ENCODE data around the gene NF2. TPM values are rescaled to one million over a fixed set of nuclear protein-coding genes. Genes with fewer than 3 reads are reported as not detected.

NF2 gene
- total and polyA plus RNA-seq, 4 donors: 8.9 to 49.7 (median 16.3) TPM

GRCh38 chr22:29636751-29637150 is 33.3 kb downstream of the NF2 start:
- 91 to 96% methylated on average over 7 of the region's 7 CpGs for WGBS, 2 donors
- DNase-seq: no peak
- ATAC-seq (ENCODE audit: insufficient read depth, low FRiP score): no peak
- peaks cover 0 to 13% (median 11%) of the 10 kb centered on the region in 4 donors for H3K36me3 ChIP-seq (ENCODE audit: control insufficient read depth in 4 of 4, insufficient read depth in 4 of 4, low read length in 4 of 4)
- TF ChIP-seq, protein P1, sequence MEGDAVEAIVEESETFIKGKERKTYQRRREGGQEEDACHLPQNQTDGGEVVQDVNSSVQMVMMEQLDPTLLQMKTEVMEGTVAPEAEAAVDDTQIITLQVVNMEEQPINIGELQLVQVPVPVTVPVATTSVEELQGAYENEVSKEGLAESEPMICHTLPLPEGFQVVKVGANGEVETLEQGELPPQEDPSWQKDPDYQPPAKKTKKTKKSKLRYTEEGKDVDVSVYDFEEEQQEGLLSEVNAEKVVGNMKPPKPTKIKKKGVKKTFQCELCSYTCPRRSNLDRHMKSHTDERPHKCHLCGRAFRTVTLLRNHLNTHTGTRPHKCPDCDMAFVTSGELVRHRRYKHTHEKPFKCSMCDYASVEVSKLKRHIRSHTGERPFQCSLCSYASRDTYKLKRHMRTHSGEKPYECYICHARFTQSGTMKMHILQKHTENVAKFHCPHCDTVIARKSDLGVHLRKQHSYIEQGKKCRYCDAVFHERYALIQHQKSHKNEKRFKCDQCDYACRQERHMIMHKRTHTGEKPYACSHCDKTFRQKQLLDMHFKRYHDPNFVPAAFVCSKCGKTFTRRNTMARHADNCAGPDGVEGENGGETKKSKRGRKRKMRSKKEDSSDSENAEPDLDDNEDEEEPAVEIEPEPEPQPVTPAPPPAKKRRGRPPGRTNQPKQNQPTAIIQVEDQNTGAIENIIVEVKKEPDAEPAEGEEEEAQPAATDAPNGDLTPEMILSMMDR (IDR thresholded peaks at IDR 0.05; ENCODE audit: control extremely low read depth, extremely low read depth): no peak
- peaks cover 0 to 4% (median 0%) of the 10 kb centered on the region in 5 donors for H3K4me1 ChIP-seq (ENCODE audit: control insufficient read depth in 5 of 5, insufficient read depth in 5 of 5, low read length in 5 of 5)
- H3K9ac ChIP-seq (ENCODE audit: insufficient read depth in 1 of 2, low read length in 2 of 2): no peak overlapping the region
- H3K4me3 ChIP-seq: no peak overlapping the region
- no peak overlapping the region for H3K27ac ChIP-seq (ENCODE audit: low read depth in 1 of 2, low read length in 1 of 2)
- no peaks in the 10 kb centered on the region for H3K9me3 ChIP-seq (ENCODE audit: control insufficient read depth in 4 of 4, insufficient read depth in 3 of 4, low read length in 3 of 4)
- no peaks in the 10 kb centered on the region for H3K27me3 ChIP-seq (ENCODE audit: control insufficient read depth in 3 of 3, insufficient read depth in 3 of 3, low read length in 2 of 3)

DNA sequence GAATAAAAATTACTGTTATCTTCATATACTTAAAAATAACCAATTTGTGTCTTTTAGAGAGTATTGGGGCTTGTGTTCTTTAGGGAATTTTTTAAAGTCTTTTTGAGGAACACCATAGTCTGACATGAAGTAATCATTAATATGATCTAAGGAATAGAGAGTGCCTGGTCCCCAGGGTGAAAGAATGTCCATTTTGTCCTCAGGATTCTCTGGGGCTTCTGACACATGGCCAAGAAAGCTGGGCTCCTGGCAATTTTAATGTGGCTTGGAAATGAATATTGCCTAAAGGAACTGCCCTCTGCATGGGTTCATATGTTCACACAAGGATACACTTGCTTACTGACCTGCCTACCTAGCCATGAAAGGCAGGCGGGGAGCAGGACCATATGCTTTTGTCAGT is 33.7 kb downstream of the NF2 start:
- Histone ChIP-seq H3K9ac (ENCODE audit: insufficient read depth in 1 of 2, low read length in 2 of 2) (no peak overlapping the region), H3K9me3 (ENCODE audit: control insufficient read depth in 4 of 4, insufficient read depth in 3 of 4, low read length in 3 of 4) (no peaks in the 10 kb centered on the region), H3K27me3 (ENCODE audit: control insufficient read depth in 3 of 3, insufficient read depth in 3 of 3, low read length in 2 of 3) (no peaks in the 10 kb centered on the region), H3K4me3 (no peak overlapping the region), H3K4me1 (ENCODE audit: control insufficient read depth in 5 of 5, insufficient read depth in 5 of 5, low read length in 5 of 5) (peaks cover 0 to 4% (median 0%) of the 10 kb centered on the region in 5 donors), H3K36me3 (ENCODE audit: control insufficient read depth in 4 of 4, insufficient read depth in 4 of 4, low read length in 4 of 4) (peaks cover 0 to 15% (median 13%) of the 10 kb centered on the region in 4 donors), H3K27ac (ENCODE audit: low read depth in 1 of 2, low read length in 1 of 2) (no peak overlapping the region)
- TF ChIP-seq, protein P1 (IDR thresholded peaks at IDR 0.05; ENCODE audit: control extremely low read depth, extremely low read depth): no peak
- 95 to 100% methylated on average over 1 of the region's 1 CpG for WGBS, 2 donors
- DNase-seq (no peak), ATAC-seq (ENCODE audit: insufficient read depth, low FRiP score) (no peak)

GRCh38 chr22:29638678-29639077 is 35.2 kb downstream of the NF2 start:
- Histone ChIP-seq H3K9me3 (ENCODE audit: control insufficient read depth in 4 of 4, insufficient read depth in 3 of 4, low read length in 3 of 4) (no peaks in the 10 kb centered on the region), H3K36me3 (ENCODE audit: control insufficient read depth in 4 of 4, insufficient read depth in 4 of 4, low read length in 4 of 4) (peaks cover 0 to 21% (median 16%) of the 10 kb centered on the region in 4 donors), H3K27ac (ENCODE audit: low read depth in 1 of 2, low read length in 1 of 2) (no peak overlapping the region), H3K27me3 (ENCODE audit: control insufficient read depth in 3 of 3, insufficient read depth in 3 of 3, low read length in 2 of 3) (no peaks in the 10 kb centered on the region), H3K4me1 (ENCODE audit: control insufficient read depth in 5 of 5, insufficient read depth in 5 of 5, low read length in 5 of 5) (no peaks in the 10 kb centered on the region), H3K4me3 (no peak overlapping the region), H3K9ac (ENCODE audit: insufficient read depth in 1 of 2, low read length in 2 of 2) (no peak overlapping the region)
- TF ChIP-seq, protein P1 (IDR thresholded peaks at IDR 0.05; ENCODE audit: control extremely low read depth, extremely low read depth): no peak
- WGBS, 2 donors: 92 to 95% methylated on average over 1 of the region's 1 CpG
- ATAC-seq (ENCODE audit: insufficient read depth, low FRiP score): no peak
- no peak for DNase-seq

DNA sequence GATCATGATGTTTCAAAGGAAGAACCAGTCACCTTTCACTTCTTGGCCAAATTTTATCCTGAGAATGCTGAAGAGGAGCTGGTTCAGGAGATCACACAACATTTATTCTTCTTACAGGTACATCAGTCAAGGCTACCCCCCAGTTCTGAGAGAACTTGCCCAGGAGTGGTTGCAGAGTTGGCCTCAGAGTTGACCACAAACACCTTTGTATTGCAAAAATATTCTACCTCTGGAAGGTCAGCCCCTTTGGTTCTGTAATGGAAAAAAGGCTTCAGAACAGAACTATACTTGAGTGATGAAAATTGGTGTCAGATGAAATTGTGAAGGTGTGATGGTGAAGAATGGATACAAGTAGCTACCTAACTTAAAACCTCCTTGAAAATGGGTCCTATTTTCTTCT is 35.7 kb downstream of the NF2 start:
- no peak overlapping the region for H3K9ac ChIP-seq (ENCODE audit: insufficient read depth in 1 of 2, low read length in 2 of 2)
- no peaks in the 10 kb centered on the region for H3K4me1 ChIP-seq (ENCODE audit: control insufficient read depth in 5 of 5, insufficient read depth in 5 of 5, low read length in 5 of 5)
- DNase-seq: no peak
- H3K4me3 ChIP-seq: no peak overlapping the region
- H3K36me3 ChIP-seq (ENCODE audit: control insufficient read depth in 4 of 4, insufficient read depth in 4 of 4, low read length in 4 of 4): peaks cover 0 to 21% (median 16%) of the 10 kb centered on the region in 4 donors
- no peaks in the 10 kb centered on the region for H3K9me3 ChIP-seq (ENCODE audit: control insufficient read depth in 4 of 4, insufficient read depth in 3 of 4, low read length in 3 of 4)
- ATAC-seq (ENCODE audit: insufficient read depth, low FRiP score): no peak
- TF ChIP-seq, protein P1 (IDR thresholded peaks at IDR 0.05; ENCODE audit: control extremely low read depth, extremely low read depth): no peak
- no peaks in the 10 kb centered on the region for H3K27me3 ChIP-seq (ENCODE audit: control insufficient read depth in 3 of 3, insufficient read depth in 3 of 3, low read length in 2 of 3)
- no peak overlapping the region for H3K27ac ChIP-seq (ENCODE audit: low read depth in 1 of 2, low read length in 1 of 2)

Data from lung (tissue), 12 donors.